HCT116 (cell line): ENCODE measurements around the gene ELOVL5. TPM values are rescaled to one million over a fixed set of nuclear protein-coding genes. Genes with fewer than 3 reads are reported as not detected.

Experiments
- ATAC-seq: fragments of 200-7000 bp; cut with Tn5 transposase; 2 replicates; pipeline ENCODE4 v1.9.1; 2020; ENCODE audit warnings: mild to moderate bottlenecking, moderate library complexity
- BruUV-seq: library from RNA; stranded (reverse); fragments of 400-500 nt; replicated peaks from 2 replicates; lab custom pipeline; 2021; lab: Mats Ljungman, UMichigan
- CTCF ChIA-PET: fragments of 300-600 bp; sonication (Branson Sonifier 250); formaldehyde crosslinking; loops from one replicate; lab custom pipeline; 2021; ENCODE audit warnings: antibody characterized with exemption; lab: Charles Lee
- POLR2A ChIA-PET: fragments of 300-600, 350-600 bp; sonication (Branson Sonifier 250); formaldehyde crosslinking; loops from one replicate; lab custom pipeline; 2021; ENCODE audit warnings: antibody characterized with exemption; lab: Charles Lee
- RAD21 ChIA-PET, 2 experiments: fragments of 300-600 bp; sonication (Branson Sonifier 250); formaldehyde crosslinking; loops; one replicate each; lab custom pipeline; 2023; ENCODE audit warnings: low total read pairs in 2 of 2; ENCODE audit not compliant: uncharacterized antibody in 2 of 2, unreplicated experiment in 2 of 2, low non-redundant PET in 1 of 2; lab: Charles Lee
- DNase-seq: peaks from one replicate; pipeline ENCODE4 v3.0.0-alpha.2; 2010; ENCODE audit warnings: low read depth, low spot score
- H2AFZ ChIP-seq: fragments of 200-600 bp; shearing (Covaris generic), sonication (generic); 2 replicates; pipeline ENCODE4 v1.6.1; 2017; ENCODE audit warnings: low read depth, mixed run types, mixed read lengths, antibody characterized with exemption, low read length; ENCODE audit not compliant: poor library complexity, severe bottlenecking
- H3K27ac ChIP-seq: 2 replicates; pipeline ENCODE4 v1.5.1; 2012; ENCODE audit warnings: low read depth, low read length
- H3K27me3 ChIP-seq: fragments of 200-600 bp; sonication (generic); 2 replicates; pipeline ENCODE4 v1.6.1; 2016; ENCODE audit warnings: mixed run types, low read length, mixed read lengths; ENCODE audit not compliant: insufficient read depth
- H3K36me3 ChIP-seq, 2 experiments: fragments of 200-500 bp in 1 of 2; fragments of 200-600 bp in 1 of 2; sonication (Bioruptor generic) in 1 of 2; sonication (generic) in 1 of 2; 2 replicates each; pipeline versions ENCODE4 v1.5.1 to v1.6.1; 2014 to 2016; ENCODE audit warnings: low read length in 2 of 2, inconsistent platforms in 1 of 2, mixed read lengths in 1 of 2, mixed run types in 1 of 2; ENCODE audit not compliant: insufficient read depth in 2 of 2, control insufficient read depth in 1 of 2
- H3K4me1 ChIP-seq, 2 experiments: fragments of 200-600 bp in 1 of 2; sonication (generic) in 1 of 2; 2 replicates each; pipeline versions ENCODE4 v1.5.1 to v1.6.1; 2012 to 2017; ENCODE audit warnings: low read length in 2 of 2, inconsistent platforms in 1 of 2, mild to moderate bottlenecking in 1 of 2, mixed read lengths in 1 of 2, mixed run types in 1 of 2, moderate library complexity in 1 of 2; ENCODE audit not compliant: insufficient read depth in 2 of 2, control insufficient read depth in 1 of 2
- H3K4me2 ChIP-seq: fragments of 200-600 bp; sonication (generic); 2 replicates; pipeline ENCODE4 v1.6.1; 2017; ENCODE audit warnings: mixed run types, low read length, mixed read lengths
- H3K4me3 ChIP-seq, 2 experiments: fragments of 200-600 bp in 1 of 2; sonication (generic) in 1 of 2; replicated peaks in 1 of 2; 2 replicates each; pipeline ENCODE4 v1.5.1; 2011 to 2016; ENCODE audit warnings: low read length in 2 of 2, control low read depth in 1 of 2, low read depth in 1 of 2, mild to moderate bottlenecking in 1 of 2, mixed read lengths in 1 of 2, mixed run types in 1 of 2
- H3K79me2 ChIP-seq: fragments of 200-600 bp; sonication (generic); 2 replicates; pipeline ENCODE4 v1.6.1; 2017; ENCODE audit warnings: mild to moderate bottlenecking, mixed run types, low read length, moderate library complexity, mixed read lengths; ENCODE audit not compliant: insufficient read depth
- H3K9ac ChIP-seq: fragments of 200-600 bp; sonication (generic); 2 replicates; pipeline ENCODE4 v1.6.1; 2016; ENCODE audit warnings: low read length, mixed read lengths
- H3K9me2 ChIP-seq: fragments of 200-600 bp; sonication (generic), shearing (Covaris generic); 2 replicates; pipeline ENCODE4 v1.6.1; 2017; ENCODE audit warnings: mixed run types, mild to moderate bottlenecking, moderate library complexity; ENCODE audit not compliant: insufficient read depth
- H3K9me3 ChIP-seq, 2 experiments: fragments of 200-500 bp in 1 of 2; fragments of 200-600 bp in 1 of 2; sonication (Bioruptor generic) in 1 of 2; sonication (generic) in 1 of 2; 2 replicates each; pipeline ENCODE4 v1.6.1; 2014 to 2017; ENCODE audit warnings: low read length in 2 of 2, mixed read lengths in 2 of 2, inconsistent platforms in 1 of 2, low read depth in 1 of 2, mild to moderate bottlenecking in 1 of 2, mixed run types in 1 of 2, moderate library complexity in 1 of 2; ENCODE audit not compliant: control insufficient read depth in 1 of 2, insufficient read depth in 1 of 2
- H4K20me1 ChIP-seq: fragments of 200-600 bp; sonication (generic), shearing (Covaris generic); 2 replicates; pipeline ENCODE4 v1.6.1; 2017; ENCODE audit warnings: mixed run types, mild to moderate bottlenecking, moderate library complexity; ENCODE audit not compliant: insufficient read depth
- CEBPB ChIP-seq: IDR thresholded peaks from 2 replicates; pipeline ENCODE4 v1.6.1; 2012; ENCODE audit warnings: low read depth
- ELF1 ChIP-seq: IDR thresholded peaks from 2 replicates; pipeline ENCODE4 v1.6.1; 2012; ENCODE audit warnings: low read depth, borderline replicate concordance
- JUND ChIP-seq: IDR thresholded peaks from 2 replicates; pipeline ENCODE4 v1.6.1; 2012
- RAD21 ChIP-seq: IDR thresholded peaks from 2 replicates; pipeline ENCODE4 v1.6.1; 2012; ENCODE audit warnings: low read depth, mild to moderate bottlenecking
- SP1 ChIP-seq: IDR thresholded peaks from 2 replicates; pipeline ENCODE4 v1.6.1; 2012; ENCODE audit warnings: low read depth
- TCF7L2 ChIP-seq: IDR thresholded peaks from 2 replicates; pipeline ENCODE4 v1.7.0; 2011; ENCODE audit warnings: borderline replicate concordance, inconsistent platforms; ENCODE audit not compliant: insufficient read depth, insufficient read length; ENCODE audit errors: extremely low read depth
- ZBTB33 ChIP-seq: IDR thresholded peaks from 2 replicates; pipeline ENCODE4 v1.6.1; 2011; ENCODE audit warnings: mild to moderate bottlenecking, low read length, moderate library complexity; ENCODE audit not compliant: insufficient replicate concordance; ENCODE audit errors: extremely low read depth
- ZFX ChIP-seq: fragments of 450-650 bp; IDR thresholded peaks from 2 replicates; pipeline ENCODE4 v1.6.1; 2017
- ZNF274 ChIP-seq: fragments of 200-500 bp; sonication (Bioruptor generic); IDR thresholded peaks from 2 replicates; pipeline ENCODE4 v1.6.1; 2014; ENCODE audit warnings: mild to moderate bottlenecking, low read depth, low read length, inconsistent platforms
- intact Hi-C: fragments of 100-400 bp; cut with micrococcal nuclease; formaldehyde crosslinking; loops from 2 replicates; pipeline ENCODE4 v1.10.0; 2022
- total RNA-seq: library from RNA; stranded (reverse); gene quantifications from one replicate; pipeline ENCODE4 v1.2.1, GENCODE V29; 2021; ENCODE audit not compliant: unreplicated experiment
- TF ChIP-seq, protein P1 (sequence below): IDR thresholded peaks from 2 replicates; pipeline ENCODE4 v1.6.1; 2012; ENCODE audit warnings: low read depth
- TF ChIP-seq, protein P2 (sequence below): IDR thresholded peaks from 2 replicates; pipeline ENCODE4 v1.6.1; 2012

The ELOVL5 gene
- total RNA-seq, 1 experiment from 2014 or later: 85.3 TPM

DNA sequence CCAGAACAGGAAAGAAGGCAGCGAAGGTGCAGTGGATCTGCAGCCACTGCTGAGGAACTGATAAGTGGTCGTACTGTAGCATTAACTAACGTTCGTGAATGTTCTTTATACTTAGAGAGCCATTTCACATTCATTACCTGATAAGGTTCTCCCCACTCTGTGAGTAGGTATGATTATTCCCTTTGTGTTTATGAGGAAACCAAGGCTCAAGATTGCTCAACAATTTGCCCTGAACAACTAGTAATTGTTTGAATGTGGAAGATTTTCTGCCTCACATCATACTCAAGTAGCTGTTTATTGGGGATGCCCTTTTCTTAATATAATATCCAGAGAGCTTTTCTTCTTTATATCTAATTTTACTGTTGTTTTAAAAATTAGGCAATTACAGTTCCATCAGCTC lies 24.9 kb upstream of the ELOVL5 start:
- no peaks in the 10 kb centered on the region for H3K9me2 ChIP-seq
- no peak overlapping the region for H3K4me2 ChIP-seq
- no peak for TF ChIP-seq CEBPB
- TF ChIP-seq ZFX: no peak
- TF ChIP-seq ZBTB33: no peak
- no peak for TF ChIP-seq ZNF274
- no peak for TF ChIP-seq TCF7L2
- no peak for TF ChIP-seq RAD21
- TF ChIP-seq, all 23 proteins: peak for 0
- Histone ChIP-seq H3K79me2 (no peaks in the 10 kb centered on the region), H3K27ac (no peak overlapping the region), H3K9me3 (no peaks in the 10 kb centered on the region), H3K9ac (no peak overlapping the region), H3K27me3 (no peaks in the 10 kb centered on the region), H3K4me1 (peaks cover 0 to 2% of the 10 kb centered on the region in 2 experiments; a peak in 1 of 4 replicates), H3K4me3 (no peak overlapping the region), H2AFZ (no peak overlapping the region), H3K36me3 (no peaks in the 10 kb centered on the region), H4K20me1 (no peaks in the 10 kb centered on the region)
- CTCF ChIA-PET: no interaction called here
- no peak for DNase-seq
- RAD21 ChIA-PET: no interaction called here
- ATAC-seq: no peak
- POLR2A ChIA-PET: no interaction called here
- no TSS peak for BruUV-seq
- intact Hi-C loops: no loop called here

DNA sequence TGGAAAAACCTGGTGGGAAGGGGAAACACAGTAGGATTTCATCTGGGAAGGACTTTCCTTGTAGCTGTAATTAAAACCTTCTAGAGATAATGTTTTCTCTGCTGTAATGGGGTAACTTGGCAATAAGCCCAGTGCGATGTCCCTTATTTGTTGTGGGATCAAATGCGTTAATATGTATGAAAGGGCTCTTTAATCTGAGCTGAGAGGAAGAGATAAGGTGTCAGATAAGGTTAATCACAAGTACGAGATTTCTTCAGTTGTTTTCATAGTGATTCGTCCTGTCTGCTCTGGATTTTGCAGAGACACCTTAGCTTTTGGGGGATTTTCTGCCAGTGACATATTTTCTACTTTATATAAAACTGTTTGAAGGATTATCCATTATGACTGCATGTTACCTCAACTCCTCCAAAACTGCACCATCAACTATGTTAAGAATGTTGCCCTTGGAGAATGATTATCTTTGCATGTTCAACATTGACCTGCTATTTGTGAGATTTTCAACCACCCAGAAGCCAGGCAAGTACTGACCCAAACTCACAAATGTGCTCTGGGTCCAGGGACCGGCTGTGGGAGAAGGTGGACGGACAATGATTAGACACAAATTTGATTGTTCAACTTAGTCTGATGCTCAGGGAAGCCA lies 21.2 kb upstream of the ELOVL5 start:
- Histone ChIP-seq H4K20me1 (no peaks in the 10 kb centered on the region), H3K27ac (no peak overlapping the region), H3K79me2 (no peaks in the 10 kb centered on the region), H3K9me2 (no peaks in the 10 kb centered on the region), H3K4me1 (peaks cover 0 to 2% of the 10 kb centered on the region in 2 experiments; a peak in 1 of 4 replicates), H3K9ac (no peak overlapping the region), H3K4me3 (no peak overlapping the region), H3K27me3 (no peaks in the 10 kb centered on the region), H3K4me2 (no peak overlapping the region), H2AFZ (no peak overlapping the region), H3K9me3 (no peaks in the 10 kb centered on the region), H3K36me3 (no peaks in the 10 kb centered on the region)
- no peak for TF ChIP-seq ZFX
- TF ChIP-seq, protein P1, sequence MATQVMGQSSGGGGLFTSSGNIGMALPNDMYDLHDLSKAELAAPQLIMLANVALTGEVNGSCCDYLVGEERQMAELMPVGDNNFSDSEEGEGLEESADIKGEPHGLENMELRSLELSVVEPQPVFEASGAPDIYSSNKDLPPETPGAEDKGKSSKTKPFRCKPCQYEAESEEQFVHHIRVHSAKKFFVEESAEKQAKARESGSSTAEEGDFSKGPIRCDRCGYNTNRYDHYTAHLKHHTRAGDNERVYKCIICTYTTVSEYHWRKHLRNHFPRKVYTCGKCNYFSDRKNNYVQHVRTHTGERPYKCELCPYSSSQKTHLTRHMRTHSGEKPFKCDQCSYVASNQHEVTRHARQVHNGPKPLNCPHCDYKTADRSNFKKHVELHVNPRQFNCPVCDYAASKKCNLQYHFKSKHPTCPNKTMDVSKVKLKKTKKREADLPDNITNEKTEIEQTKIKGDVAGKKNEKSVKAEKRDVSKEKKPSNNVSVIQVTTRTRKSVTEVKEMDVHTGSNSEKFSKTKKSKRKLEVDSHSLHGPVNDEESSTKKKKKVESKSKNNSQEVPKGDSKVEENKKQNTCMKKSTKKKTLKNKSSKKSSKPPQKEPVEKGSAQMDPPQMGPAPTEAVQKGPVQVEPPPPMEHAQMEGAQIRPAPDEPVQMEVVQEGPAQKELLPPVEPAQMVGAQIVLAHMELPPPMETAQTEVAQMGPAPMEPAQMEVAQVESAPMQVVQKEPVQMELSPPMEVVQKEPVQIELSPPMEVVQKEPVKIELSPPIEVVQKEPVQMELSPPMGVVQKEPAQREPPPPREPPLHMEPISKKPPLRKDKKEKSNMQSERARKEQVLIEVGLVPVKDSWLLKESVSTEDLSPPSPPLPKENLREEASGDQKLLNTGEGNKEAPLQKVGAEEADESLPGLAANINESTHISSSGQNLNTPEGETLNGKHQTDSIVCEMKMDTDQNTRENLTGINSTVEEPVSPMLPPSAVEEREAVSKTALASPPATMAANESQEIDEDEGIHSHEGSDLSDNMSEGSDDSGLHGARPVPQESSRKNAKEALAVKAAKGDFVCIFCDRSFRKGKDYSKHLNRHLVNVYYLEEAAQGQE: no peak
- no peak for TF ChIP-seq JUND
- TF ChIP-seq, protein P2, sequence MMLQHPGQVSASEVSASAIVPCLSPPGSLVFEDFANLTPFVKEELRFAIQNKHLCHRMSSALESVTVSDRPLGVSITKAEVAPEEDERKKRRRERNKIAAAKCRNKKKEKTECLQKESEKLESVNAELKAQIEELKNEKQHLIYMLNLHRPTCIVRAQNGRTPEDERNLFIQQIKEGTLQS: no peak
- no peak for TF ChIP-seq TCF7L2
- no peak for TF ChIP-seq ELF1
- TF ChIP-seq SP1: no peak
- POLR2A ChIA-PET: no interaction called here
- RAD21 ChIA-PET: no interaction called here
- no peak for DNase-seq
- no peak for ATAC-seq
- no TSS peak for BruUV-seq
- intact Hi-C loops: no loop called here
- CTCF ChIA-PET: no interaction called here
